NT2/D1 (cell line): Measurements from ENCODE around the gene KMT2B.

ENCODE experiments used
- SUZ12 ChIP-seq: IDR thresholded peaks from 2 replicates; pipeline ENCODE4 v1.6.1; 2011; ENCODE audit not compliant: insufficient read length, insufficient read depth; ENCODE audit errors: extremely low read depth
- ZNF274 ChIP-seq: IDR thresholded peaks from 2 replicates; pipeline ENCODE4 v1.6.1; 2011; ENCODE audit warnings: mild to moderate bottlenecking, low read depth, low read length

DNA sequence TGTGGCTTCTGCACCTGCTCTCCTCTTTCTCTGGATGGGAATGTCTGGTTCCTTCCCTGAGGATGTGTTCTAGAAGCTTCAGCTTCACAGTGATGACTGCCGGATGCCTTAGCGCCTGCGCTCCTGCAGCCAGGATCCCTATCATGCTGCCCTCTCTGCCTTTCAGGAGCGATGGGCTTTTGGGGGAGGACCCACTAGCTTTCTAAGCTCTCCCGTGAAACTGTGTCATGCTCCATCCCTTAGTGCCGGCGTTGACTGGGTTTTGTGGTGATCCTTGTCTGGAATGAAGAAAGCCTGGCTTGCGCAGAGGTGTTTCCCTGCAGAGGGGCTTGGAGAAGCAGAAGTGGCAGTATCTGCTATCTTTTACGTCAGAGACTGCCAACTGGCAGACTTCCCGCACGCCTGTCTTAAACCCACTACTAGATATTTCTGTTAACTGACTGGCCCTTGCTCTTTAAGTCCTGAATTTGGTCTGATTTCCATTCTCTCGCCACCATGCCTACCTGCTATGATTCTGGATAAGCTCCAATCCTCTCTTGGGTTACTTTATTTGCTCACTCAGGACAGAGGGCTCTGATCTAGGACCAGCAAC, 3.8 kb upstream of the KMT2B start:
- no peak for TF ChIP-seq SUZ12
- no peak for TF ChIP-seq ZNF274
